GM21381 (cell line): Measurements from ENCODE around the gene SCG3.
A peak's percentile ranks its signal among the peaks of the same experiment; 100 is the strongest.

Source experiments
- ATAC-seq: cut with Tn5 transposase; IDR thresholded peaks from one replicate; pipeline ENCODE4 v1.9.1; 2021; ENCODE audit warnings: mild to moderate bottlenecking, moderate library complexity; ENCODE audit not compliant: unreplicated experiment

The SCG3 gene

GRCh38 chr15:51726302-51727073, 45.2 kb downstream of the SCG3 start:
- ATAC-seq, result peak; percentile 81

DNA sequence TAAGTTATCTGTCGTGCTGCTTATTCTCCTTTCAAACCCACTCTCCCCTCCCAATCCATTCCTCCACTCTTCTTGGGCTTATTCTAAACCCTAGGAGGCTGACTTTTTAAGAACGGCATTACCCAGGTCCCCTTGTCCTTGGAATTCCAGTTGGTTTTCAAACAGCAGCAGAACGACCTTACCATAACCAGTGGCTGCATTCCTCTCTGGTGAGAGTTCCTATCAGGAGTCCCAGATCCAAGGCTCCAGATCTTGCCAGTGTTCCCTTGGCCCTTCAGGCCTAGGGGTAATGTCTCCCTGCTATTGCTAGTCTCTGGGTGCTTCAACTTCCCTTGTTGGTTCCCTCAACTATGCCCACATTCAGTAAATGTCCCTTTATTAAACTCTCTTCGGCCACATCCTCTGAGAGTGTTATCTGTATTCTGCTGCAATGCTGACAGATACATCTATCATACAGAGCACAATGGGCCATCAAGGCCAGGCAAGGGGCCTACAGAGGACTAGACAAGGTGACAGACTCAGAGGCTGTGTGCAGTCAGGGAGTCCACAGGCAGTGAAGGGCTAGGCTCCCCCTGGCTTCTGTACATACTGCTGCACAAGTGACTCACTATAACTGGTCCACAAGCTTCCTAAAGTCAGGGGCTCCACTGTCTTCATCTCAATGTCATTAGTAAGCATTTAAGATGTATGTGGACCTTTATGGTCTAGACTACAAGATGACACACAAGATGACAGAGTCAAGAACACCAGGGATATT, 46.0 kb downstream of the SCG3 start:
- ATAC-seq, result no peak

- peak; percentile 58 for ATAC-seq
These were observed 50.4 kb downstream of the SCG3 start for GRCh38 chr15:51731549-51732267.

- no peak for ATAC-seq
These were observed 51.3 kb downstream of the SCG3 start for GRCh38 chr15:51732646-51733045.

DNA sequence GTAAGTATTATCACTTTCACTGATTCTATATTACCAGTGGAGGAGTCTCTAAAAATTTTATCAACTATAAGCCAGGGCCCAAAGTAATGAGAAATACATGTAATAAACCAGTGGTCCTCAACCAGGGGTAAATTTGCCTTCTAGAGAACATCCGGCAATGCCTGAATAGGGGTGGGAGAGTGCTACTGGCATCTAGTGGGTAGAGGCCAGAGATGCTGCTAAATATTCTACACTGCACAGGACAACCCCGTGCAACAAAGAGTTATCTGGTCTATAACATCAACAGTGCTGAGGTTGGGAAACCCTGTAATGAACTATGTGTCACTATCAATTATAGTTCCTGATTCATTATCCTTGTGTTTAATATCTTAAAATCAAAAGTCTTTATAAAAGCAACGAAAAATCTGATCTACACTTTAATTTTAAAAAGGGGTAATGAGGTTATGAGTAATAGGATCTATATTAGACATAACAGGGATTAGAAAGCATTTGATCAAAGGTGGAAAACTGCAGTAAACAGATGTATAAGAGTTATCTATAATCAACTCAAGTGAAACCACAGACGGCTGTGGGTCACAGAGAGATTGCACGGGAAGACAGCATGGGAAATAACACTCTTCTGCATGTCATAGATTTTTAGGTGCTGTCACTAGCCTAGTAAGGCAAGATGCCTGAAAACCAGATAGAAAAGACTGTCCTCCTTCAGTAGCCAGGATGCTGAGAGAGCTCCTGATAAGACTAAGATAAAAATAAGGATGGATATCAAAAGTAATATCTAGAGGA, 54.1 kb downstream of the SCG3 start:
- ATAC-seq, result no peak

DNA sequence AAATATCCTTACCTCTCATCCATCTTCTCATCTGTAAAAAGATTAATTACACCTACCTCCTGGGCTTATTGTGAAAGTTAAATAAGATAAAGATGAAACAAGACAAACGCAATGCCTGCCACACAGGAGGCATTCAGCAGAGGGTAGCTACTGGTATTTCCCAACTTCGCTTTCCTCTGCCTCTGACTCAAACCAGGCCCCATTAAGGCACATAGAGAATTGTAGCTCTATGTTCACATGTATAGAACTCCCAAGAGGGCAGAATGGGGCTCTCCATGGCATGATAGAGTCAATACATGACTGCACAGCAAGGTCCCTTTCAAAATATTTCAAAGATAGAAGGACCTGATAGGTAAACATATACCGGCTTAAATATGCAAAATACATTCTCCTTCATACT, 54.8 kb downstream of the SCG3 start:
- no peak for ATAC-seq

DNA sequence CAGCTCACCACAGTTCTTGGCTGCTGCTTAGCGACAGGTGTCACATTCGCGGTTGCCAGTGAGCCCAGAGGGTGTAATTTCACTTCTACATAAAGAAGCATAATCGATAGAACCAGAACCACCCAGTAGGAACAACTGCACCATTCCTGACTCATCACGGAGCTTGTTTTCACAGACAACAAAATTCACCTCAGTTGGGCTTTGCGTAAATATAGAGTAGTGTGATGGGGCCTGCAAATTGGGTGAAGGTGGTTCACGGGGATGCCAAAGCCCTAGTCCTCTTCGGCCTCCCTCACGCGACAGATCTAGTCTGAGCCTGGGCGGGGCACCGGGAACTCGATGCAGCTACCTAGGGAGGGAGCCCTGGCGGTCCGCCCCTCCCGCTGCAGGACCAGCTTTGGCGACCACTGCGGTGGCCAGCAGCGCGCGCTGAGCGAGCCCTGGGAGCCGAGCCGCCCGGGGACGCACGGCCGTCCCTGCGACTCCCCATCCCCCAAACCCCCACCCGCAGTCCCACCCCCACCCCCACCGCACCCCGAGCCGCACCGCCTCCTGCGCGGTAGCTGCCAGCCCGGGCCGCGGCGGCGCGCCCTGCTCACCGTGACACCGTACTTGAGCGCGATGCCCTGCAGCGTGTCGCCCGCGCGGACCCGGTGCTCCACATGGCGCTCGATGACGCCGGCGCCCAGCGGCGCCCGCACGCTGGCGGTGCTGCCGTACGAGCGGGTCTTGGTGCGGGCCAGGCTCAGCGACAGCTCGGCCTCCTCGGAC, 55.6 kb downstream of the SCG3 start:
- peak; percentile 31 for ATAC-seq

DNA sequence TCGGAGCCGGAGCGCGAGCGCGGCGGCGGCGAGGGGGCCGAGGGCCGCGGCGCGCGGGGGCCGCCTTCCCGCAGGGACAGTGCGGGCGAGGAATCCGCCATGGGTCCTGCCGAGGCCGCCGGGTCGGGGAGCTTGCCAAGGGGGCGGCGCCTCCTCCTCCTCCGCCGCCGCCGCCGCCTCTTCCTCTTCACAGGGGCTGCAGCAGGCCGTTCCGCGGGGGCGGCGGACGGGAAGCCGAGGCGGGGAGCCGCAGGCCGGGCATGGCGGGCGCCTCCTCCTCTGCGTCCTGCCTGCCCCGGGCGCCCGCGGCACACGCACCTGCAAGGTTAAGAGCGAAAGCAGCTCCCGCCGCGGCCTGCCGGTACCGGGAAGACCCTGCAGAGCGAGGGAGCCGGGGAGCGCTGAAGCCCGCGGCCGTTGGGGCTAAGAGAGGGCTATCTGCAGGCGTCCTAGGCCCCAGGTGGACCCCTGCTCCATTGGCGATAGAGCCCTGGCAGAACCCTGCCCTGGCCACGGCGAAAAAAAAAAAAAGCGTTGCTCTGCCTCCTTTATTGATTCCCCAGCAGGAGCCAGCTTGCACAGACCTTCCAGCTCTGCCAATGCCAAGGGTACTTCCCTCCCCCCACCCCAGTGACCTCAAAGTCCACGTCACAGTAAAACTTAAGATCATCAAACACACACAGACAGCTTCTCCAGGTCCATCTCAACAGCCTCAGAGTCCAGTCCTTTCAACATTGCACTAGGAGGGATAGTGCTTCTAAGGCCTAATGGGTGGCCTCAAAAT, 56.4 kb downstream of the SCG3 start, which contains the start of gene LYSMD2:
TSS of gene LYSMD2 (minus strand) at position 134 of the 784 bp plus-strand sequence. CDS start at position 101, 33 bp downstream.
- ATAC-seq, result peak; percentile 44

- no peak for ATAC-seq
These were observed 57.2 kb downstream of the SCG3 start for GRCh38 chr15:51738553-51738952.

GRCh38 chr15:51739061-51739712, 57.9 kb downstream of the SCG3 start:
- no peak for ATAC-seq

DNA sequence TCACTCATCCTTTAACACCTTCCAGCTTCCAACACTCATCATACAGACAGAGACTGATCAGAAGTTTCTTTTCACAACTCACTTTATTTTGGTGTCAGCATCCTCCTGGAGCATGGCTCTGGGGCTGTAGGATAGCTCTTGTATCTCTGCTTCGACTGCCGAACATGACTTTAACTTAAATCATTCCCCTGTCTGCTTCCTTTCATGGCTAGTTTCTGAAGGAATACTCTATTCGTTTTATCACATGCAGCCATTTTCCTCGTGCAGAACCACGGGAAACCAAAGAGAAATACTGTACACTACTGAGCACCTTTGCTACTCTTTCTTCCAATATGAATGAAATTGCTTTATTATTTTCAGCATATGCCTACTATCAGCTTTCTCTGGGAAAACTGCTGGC, 68.0 kb downstream of the SCG3 start:
- ATAC-seq, result no peak

GRCh38 chr15:51750186-51750585, 68.9 kb downstream of the SCG3 start:
- no peak for ATAC-seq

GRCh38 chr15:51750792-51751696, 69.7 kb downstream of the SCG3 start, which contains the start of gene TMOD2:
TMOD2 (plus strand) TSS chr15:51751597; CDS start chr15:51766442, 14,845 bp downstream.
- peak; percentile 77 for ATAC-seq

DNA sequence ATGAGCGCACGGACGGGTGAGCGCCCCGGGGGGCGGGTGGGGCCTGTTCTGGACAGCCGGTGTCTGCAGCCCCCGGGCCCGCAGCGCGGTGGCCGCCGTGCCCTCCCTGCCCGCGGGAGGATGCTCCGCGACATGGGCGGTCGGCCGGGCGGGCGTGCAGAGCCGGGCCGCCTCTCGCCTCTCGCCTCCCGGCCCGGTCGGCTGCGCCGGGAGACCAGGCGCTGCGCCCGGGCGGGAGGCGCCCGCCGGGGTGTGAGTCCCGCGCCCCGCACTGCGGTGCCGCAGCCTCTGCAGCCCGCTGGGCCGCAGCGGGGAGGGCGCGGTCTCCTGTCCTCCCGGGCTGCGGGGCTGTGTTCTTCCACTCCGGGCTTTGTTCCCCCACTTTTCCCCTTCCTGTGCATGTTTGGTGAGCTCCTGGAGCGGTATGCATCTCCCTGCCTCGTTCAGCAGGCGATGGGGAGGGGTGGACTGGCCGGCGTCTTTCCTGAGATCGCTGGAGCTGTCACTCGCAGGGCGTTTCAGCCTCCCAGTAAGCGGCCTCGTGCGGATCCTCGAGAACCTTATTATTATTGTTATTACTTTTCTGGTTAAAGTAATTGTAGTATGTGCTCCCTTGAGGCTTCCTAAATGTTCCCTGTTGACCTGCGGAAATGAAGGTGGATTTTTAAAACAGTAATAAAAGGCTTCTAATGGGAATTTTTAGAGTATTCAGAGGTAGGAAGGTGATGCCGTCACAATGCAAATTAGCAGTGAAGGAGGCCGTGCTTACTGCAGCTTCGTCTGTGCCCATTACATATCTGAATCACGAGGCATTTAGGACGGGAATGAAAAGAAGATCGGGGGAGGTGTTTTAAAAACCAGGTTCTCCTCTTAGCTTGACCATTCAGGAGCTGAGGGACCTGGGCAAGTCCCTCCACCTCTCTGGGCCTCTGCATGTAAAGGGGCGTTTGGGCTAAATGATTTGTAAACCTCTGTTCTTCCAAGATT, 70.7 kb downstream of the SCG3 start:
- peak; percentile 34 for ATAC-seq

GRCh38 chr15:51752888-51753287, 71.6 kb downstream of the SCG3 start:
- no peak for ATAC-seq

DNA sequence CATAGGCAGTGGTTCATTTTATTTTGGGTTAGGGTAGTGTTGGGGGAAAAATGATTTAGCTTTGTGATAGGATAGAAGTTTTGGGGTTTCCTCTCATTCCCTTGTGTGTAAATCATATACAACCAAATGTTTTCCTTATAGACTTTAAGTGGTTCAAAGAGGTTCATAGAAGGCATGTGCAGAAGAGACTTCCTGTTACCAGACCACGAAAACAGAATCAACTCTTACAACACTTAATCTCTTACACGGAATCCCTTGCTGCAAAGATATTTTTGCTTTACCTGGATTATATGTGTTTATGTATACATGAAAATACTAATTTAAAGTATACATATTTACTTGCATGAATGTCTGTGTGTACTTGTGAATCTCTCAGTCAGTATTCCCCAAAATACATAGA, 73.0 kb downstream of the SCG3 start:
- ATAC-seq, result no peak
